ENCODE results near the gene PCDH9. TPM values are rescaled to one million over a fixed set of nuclear protein-coding genes. Genes with fewer than 3 reads are reported as not detected.

PCDH9 gene
- total and polyA plus RNA-seq, 2 of the 4 experiments (the other 2 are of a cell fraction), result 2.2 to 10.2 TPM

DNA sequence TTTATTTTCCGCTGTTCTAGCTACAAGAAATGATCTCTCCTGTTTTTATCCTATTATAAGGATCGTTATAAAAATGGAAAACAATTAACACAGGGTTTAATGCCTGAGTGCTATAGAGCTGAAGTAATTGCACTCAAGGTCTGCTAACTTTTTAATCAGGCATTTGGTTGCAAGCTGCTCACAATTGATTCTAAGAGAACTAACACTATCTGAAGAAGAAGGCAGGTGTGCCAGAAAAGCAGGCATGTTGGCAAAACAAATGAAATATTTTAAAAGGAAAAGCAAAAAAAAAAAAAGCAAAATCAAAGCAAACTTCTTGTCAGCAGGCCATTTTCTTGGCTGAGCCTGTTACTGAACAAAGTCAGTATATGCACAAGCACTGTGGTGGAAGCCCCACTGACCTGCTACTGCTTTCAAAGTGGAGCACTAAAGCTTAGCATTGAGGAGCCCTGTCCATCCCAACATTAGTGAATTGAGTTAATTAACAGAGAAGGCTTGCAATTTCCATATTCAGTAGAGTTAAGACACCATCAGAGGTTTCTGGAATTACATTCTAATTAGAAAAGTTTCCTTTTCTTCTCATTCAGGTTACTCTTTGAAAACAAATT lies 574.2 kb downstream of the PCDH9 start:
- H3K36me3 ChIP-seq (ENCODE audit: control insufficient read depth, insufficient read depth, low read length), result no peaks in the 10 kb centered on the region
- H3K56ac ChIP-seq (ENCODE audit: extremely low read depth, insufficient read depth, low read length), result no peak overlapping the region
- no peak overlapping the region for H2BK15ac ChIP-seq (ENCODE audit: low read depth, low read length)
- intact Hi-C loops (cut with micrococcal nuclease) (no loop called here), in situ Hi-C loops (cut with MboI; ENCODE audit: low sequenced_read_pairs) (no loop called here), dilution Hi-C loops (cut with HindIII; ENCODE audit: low sequenced_read_pairs, unreplicated experiment) (no loop called here)
- no peak overlapping the region for H2AK5ac ChIP-seq (ENCODE audit: low read depth, low read length)
- H3K9me1 ChIP-seq (ENCODE audit: insufficient read depth, low read length), result peaks cover 6% of the 10 kb centered on the region
- no peak overlapping the region for H3K9ac ChIP-seq (ENCODE audit: low read depth, low read length)
- no peak overlapping the region for H4K5ac ChIP-seq (ENCODE audit: low read depth, low read length)
- H3K79me1 ChIP-seq (ENCODE audit: low read depth in 1 of 2, low read length in 2 of 2), result no peaks in the 10 kb centered on the region
- no peak overlapping the region for H3K23ac ChIP-seq (ENCODE audit: low read depth, low read length)
- H3K4ac ChIP-seq (ENCODE audit: low read depth, low read length), result no peak overlapping the region
- no peaks in the 10 kb centered on the region for H3K9me3 ChIP-seq (ENCODE audit: control insufficient read depth, insufficient read depth, low read length)
- no peak overlapping the region for H3K27ac ChIP-seq (ENCODE audit: insufficient read depth, low read length)
- ATAC-seq (ENCODE audit: low read depth) (no peak), DNase-seq (no peak)
- TF ChIP-seq MXI1 (IDR thresholded peaks at IDR 0.05; ENCODE audit: borderline replicate concordance, low read depth, low read length), result no peak
- no peak for TF ChIP-seq MAZ (IDR thresholded peaks at IDR 0.05; ENCODE audit: borderline replicate concordance, low read depth, low read length)
- TF ChIP-seq CEBPB (IDR thresholded peaks at IDR 0.05; ENCODE audit: low read depth, low read length), result no peak
- no peak for TF ChIP-seq CHD1 (IDR thresholded peaks at IDR 0.05; ENCODE audit: low read depth, low read length)
- TF ChIP-seq, protein P1, sequence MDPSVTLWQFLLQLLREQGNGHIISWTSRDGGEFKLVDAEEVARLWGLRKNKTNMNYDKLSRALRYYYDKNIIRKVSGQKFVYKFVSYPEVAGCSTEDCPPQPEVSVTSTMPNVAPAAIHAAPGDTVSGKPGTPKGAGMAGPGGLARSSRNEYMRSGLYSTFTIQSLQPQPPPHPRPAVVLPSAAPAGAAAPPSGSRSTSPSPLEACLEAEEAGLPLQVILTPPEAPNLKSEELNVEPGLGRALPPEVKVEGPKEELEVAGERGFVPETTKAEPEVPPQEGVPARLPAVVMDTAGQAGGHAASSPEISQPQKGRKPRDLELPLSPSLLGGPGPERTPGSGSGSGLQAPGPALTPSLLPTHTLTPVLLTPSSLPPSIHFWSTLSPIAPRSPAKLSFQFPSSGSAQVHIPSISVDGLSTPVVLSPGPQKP (IDR thresholded peaks at IDR 0.05; ENCODE audit: borderline replicate concordance, low read depth, low read length), result no peak
- H2BK120ac ChIP-seq (ENCODE audit: low read depth, low read length), result 0 out of 2 replicates have a peak overlapping the region, but pooled peaks have one; percentile 12
- H3K4me1 ChIP-seq (ENCODE audit: control insufficient read depth, insufficient read depth, low read length), result peaks cover 10% of the 10 kb centered on the region; the same call in 1 of the 2 replicates
- H4K91ac ChIP-seq (ENCODE audit: insufficient read depth, low read depth, low read length), result no peak overlapping the region
- no peak overlapping the region for H2AK9ac ChIP-seq (replicated peaks; ENCODE audit: low read depth, low read length, poor library complexity)
- BruUV-seq (replicated peaks), result no TSS peak
- H2BK5ac ChIP-seq (ENCODE audit: low read depth, low read length, poor library complexity, severe bottlenecking), result no peak overlapping the region
- H3K27me3 ChIP-seq (ENCODE audit: control insufficient read depth, insufficient read depth, low read length), result no peaks in the 10 kb centered on the region
- H2AFZ ChIP-seq (replicated peaks; ENCODE audit: low read length, poor library complexity), result no peak overlapping the region
- H3K18ac ChIP-seq (ENCODE audit: low read depth, low read length), result no peak overlapping the region; the same call in 1 of the 2 replicates
- H4K20me1 ChIP-seq (ENCODE audit: insufficient read depth, low read length), result no peaks in the 10 kb centered on the region
- WGBS, 2 experiments (ENCODE audit: extremely low coverage in 2 of 2, insufficient read length in 1 of 2), result no CpG with 5 or more reads among the region's 2 CpGs
- H3K4me2 ChIP-seq (ENCODE audit: low read depth, low read length), result no peak overlapping the region
- 0 out of 2 replicates have a peak overlapping the region, but pooled peaks have one; percentile 18 for H3K14ac ChIP-seq (replicated peaks; ENCODE audit: low read depth, low read length)
- H3K4me3 ChIP-seq (ENCODE audit: insufficient read depth, low read depth, low read length), result no peak overlapping the region
- CTCF ChIA-PET, result interaction anchor here (0.7 kb wide), 1 partner anchor 542 kb away, joined by 5 read pairs; no protein-coding TSS in a partner anchor
- POLR2A ChIA-PET (ENCODE audit: unreplicated experiment), result no interaction called here
- H2BK20ac ChIP-seq (ENCODE audit: low read depth, low read length), result no peak overlapping the region
- no peak overlapping the region for H4K8ac ChIP-seq (ENCODE audit: low read depth in 2 of 2, low read length in 2 of 2)

All from IMR-90 (cell line).